22Rv1 (cell line): ENCODE data around the gene VIPR1.

ENCODE experiments used
- CTCF ChIP-seq: fragments of 450-650 bp; IDR thresholded peaks from 2 replicates; pipeline ENCODE4 v1.5.1; 2017; ENCODE audit warnings: mild to moderate bottlenecking
- ZFX ChIP-seq: fragments of 450-650 bp; IDR thresholded peaks from 2 replicates; pipeline ENCODE4 v1.6.1; 2017; ENCODE audit warnings: antibody characterized with exemption, borderline replicate concordance

GRCh38 chr3:42498034-42498433, 4.4 kb upstream of the VIPR1 start:
- TF ChIP-seq CTCF = no peak
- TF ChIP-seq ZFX = no peak
